ENCODE data around the gene ATG4B.

DNA sequence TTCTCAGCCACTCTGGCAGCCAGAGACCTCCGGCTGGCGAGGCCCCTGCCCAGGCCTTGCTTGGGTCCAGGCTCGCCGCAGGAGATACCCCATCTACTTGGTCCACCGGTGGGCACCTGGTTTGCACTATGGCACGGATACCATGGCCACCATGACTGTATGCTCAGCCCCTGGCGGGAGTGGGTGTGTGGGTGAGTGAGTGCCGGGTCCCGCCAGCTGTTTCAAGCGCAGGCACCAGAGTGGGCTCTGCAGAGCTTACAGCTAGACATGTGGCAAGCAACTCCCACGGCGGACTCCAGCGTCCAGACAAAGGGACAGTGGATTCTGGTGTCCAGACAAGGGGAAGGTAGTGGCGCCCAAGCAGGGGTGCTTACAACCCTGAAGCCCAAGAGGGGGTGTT, 1.4 kb downstream of the ATG4B start:
- no peak for TF ChIP-seq ZFP3 (CRISPR knock-in tag; IDR thresholded peaks at IDR 0.05)
- no peak for TF ChIP-seq ARNTL (CRISPR knock-in tag; IDR thresholded peaks at IDR 0.05; ENCODE audit: borderline replicate concordance, low read depth)
- TF ChIP-seq ZFP30 (CRISPR knock-in tag; IDR thresholded peaks at IDR 0.05), result no peak
- no peak for TF ChIP-seq CSDC2 (CRISPR knock-in tag; IDR thresholded peaks at IDR 0.05)
- TF ChIP-seq, protein P1, sequence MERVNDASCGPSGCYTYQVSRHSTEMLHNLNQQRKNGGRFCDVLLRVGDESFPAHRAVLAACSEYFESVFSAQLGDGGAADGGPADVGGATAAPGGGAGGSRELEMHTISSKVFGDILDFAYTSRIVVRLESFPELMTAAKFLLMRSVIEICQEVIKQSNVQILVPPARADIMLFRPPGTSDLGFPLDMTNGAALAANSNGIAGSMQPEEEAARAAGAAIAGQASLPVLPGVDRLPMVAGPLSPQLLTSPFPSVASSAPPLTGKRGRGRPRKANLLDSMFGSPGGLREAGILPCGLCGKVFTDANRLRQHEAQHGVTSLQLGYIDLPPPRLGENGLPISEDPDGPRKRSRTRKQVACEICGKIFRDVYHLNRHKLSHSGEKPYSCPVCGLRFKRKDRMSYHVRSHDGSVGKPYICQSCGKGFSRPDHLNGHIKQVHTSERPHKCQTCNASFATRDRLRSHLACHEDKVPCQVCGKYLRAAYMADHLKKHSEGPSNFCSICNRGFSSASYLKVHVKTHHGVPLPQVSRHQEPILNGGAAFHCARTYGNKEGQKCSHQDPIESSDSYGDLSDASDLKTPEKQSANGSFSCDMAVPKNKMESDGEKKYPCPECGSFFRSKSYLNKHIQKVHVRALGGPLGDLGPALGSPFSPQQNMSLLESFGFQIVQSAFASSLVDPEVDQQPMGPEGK (CRISPR knock-in tag; IDR thresholded peaks at IDR 0.05; ENCODE audit: borderline replicate concordance), result no peak
- TF ChIP-seq OSR1 (CRISPR knock-in tag; IDR thresholded peaks at IDR 0.05), result no peak
- no peak for TF ChIP-seq TOX (CRISPR knock-in tag; IDR thresholded peaks at IDR 0.05; ENCODE audit: borderline replicate concordance)

All from SK-N-SH treated with all-trans-retinoic acid at 6 μM for 48 hours (cell line).